HG02981 (cell line): ENCODE results near the gene CLMN.
"Not testable (repeated sequence)": the region's sequence is repeated elsewhere in the genome, so short reads cannot be mapped to it uniquely, and the experiment has no call there.

Source experiments
- ATAC-seq: cut with Tn5 transposase; IDR thresholded peaks from one replicate; pipeline ENCODE4 v1.9.1; 2021; ENCODE audit warnings: mild to moderate bottlenecking, moderate library complexity; ENCODE audit not compliant: unreplicated experiment

The CLMN gene

GRCh38 chr14:95201745-95202144, 118.0 kb downstream of the CLMN start:
- ATAC-seq = not testable (repeated sequence)

GRCh38 chr14:95200404-95200803, 119.3 kb downstream of the CLMN start:
- ATAC-seq = no peak

DNA sequence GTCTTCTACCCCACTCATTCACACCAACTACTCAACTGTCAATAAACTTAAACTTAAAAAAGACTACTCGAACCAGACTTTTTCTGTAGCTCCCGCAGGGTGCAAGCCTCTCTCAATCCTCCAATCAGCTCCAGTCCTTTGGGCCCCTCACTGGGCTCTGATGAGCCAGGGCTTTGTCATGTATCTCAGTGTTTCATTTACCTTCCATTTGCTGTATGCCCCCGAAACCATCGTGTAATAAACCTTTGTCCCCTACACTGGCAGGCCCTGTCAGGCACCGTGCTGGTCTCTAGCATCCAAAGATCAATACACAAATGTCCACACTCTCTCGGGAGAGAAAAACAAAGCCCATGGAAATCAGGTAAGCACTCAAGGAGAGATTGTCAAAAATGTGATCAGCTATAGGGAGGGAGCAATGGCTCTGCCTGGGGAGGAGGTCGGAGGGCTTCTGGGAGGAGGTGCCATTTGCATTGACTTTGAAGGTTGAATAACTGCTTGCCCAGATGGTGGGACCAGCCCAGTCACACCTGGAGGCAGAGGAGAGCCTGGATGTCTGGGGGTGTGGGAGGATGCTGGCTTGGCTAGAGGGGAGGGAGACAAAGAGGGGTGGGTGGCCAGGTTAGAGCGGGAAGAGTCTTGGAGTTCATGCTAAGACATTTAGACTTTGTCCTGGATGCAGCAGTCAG, 120.3 kb downstream of the CLMN start:
- no peak for ATAC-seq

GRCh38 chr14:95198320-95198719, 121.4 kb downstream of the CLMN start:
- ATAC-seq = no peak

GRCh38 chr14:95197551-95197950, 122.2 kb downstream of the CLMN start:
- ATAC-seq = no peak

GRCh38 chr14:95196826-95197545, 122.7 kb downstream of the CLMN start:
- ATAC-seq = no peak

DNA sequence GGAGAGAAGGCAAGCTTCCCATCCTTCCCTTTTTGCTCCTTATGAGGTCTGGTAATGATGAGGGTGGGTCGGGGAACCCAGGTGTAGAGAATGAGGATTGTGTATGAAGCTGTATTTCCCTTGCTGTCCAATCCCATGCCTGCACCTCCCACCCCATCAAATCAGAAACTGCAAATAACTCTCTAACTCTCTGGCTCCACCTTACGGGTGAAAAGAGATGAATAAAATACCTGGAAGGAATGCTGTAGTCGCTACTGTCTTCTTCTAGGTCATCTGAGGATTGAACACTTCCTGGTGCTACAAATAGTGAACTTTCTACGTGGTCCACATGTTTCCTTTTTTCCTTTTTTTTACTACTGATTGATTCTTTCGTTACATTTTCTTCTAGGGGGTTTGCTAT, 123.4 kb downstream of the CLMN start:
- no peak for ATAC-seq

DNA sequence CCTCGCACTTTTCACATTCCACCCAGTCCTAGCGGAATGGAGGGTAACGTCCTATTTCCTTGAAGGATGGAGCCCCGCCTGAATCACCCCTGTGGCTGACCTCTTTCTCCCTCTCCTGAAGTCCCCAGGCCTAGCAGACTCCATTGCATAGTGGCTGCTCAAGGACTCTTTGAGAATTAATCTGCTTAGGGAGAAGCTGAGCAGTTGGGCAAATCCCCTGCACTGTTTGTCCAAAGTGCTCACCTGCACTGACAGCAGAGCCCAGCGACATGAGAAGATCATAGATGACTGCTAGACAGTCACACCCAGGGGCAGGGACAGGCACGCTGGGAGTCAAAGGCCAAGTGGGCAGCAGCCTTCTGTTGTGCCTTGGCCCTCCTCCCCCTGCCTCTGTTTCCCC, 124.7 kb downstream of the CLMN start:
- ATAC-seq = no peak

- no peak for ATAC-seq
These were observed 126.6 kb downstream of the CLMN start for GRCh38 chr14:95193081-95193480.

- ATAC-seq = no peak
These were observed 127.4 kb downstream of the CLMN start for GRCh38 chr14:95192311-95192710.

DNA sequence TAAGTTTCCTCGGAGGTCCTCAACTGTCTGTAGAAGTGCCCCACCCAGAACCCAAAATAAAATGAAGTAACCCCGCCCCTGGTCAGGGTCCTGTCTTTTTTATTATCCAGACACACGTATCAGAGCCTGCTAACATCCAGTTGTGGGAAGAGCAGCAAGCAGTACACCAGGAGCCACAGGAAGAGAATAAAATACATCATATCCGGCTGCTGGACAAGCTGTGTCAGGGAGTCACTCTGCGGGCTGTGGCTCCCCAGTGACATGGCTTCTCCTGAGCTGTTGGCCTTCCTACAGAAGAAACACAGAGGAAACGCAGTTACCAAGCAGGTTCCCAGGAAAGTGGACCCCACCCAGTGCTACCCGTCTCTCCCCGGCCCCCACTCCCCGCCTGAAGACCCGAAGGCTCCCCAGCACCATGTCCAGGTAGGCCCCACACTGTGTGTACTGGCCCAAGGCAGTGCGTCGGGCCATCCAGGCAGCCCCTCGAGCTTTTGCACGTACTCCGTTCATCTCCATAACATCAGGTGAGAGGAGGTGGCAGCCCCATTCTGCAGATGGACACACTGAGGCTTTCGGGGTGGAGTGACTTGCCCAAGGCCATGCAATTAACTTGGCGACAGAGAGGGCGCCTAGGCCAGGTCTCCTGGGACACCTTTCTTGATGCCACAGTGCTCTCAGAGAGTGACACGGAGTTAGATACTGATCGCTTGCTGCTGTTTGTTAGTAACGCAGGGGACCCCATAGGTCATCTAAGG, 128.1 kb downstream of the CLMN start:
- ATAC-seq = no peak

- no peak for ATAC-seq
These were observed 128.9 kb downstream of the CLMN start for GRCh38 chr14:95190857-95191256.

GRCh38 chr14:95190346-95190840, 129.3 kb downstream of the CLMN start:
- ATAC-seq = no peak

GRCh38 chr14:95189367-95190132, 130.2 kb downstream of the CLMN start:
- ATAC-seq = no peak

- ATAC-seq = no peak
These were observed 131.3 kb downstream of the CLMN start for GRCh38 chr14:95188380-95188779.

- ATAC-seq = no peak
These were observed 133.8 kb downstream of the CLMN start for GRCh38 chr14:95185767-95186392.

DNA sequence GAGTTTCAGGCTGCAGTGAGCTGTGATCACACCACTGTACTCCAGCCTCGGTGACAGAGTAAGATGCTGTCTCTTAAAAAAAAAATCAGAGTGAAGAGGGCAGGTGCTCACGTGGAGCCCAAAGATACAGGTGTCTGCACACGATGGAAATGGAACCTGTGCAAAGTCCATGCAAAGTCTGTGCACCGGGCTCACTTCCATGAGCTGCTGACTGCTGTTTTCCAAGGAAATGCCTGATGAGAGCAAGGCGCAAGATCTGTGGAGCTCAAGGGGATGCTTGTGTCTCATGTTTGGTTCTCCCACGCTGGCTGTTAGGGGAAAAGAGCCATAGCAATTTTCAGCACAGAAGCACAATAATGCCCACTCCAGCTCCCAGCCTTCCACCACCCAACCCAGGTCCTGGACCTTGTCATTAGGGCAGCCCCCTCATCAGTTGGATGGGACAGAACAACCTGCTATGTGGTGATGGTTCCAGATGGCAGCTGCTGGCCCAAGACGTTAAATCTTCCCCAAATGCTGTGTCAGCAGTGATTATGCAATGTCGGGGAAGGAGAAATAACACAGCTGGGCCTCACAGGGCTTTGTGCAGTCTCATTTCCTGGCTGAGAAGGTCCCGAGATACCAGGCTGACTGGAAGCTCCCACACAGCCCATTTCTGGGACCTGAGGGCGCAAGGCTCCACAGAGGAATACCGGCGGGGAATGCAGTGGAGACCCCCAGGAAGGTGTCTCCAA, 134.5 kb downstream of the CLMN start:
- no peak for ATAC-seq

DNA sequence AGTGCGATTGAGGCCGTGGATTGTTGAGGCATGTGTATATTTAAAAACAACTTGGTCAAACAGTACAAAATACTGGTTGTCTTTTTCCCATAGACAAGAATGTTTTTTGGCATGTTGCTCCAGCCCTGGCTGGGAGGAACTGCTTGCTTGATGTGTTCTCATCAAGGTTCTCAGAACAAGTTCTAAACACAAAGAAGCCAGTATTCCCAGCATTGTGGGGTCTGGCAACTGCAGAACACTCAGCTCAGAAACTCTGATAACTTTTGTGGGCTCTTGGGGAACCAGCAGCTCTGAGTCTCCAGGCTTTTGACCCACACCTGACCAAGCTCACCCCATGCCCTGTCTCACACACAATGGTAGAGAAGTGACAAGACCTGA, 135.3 kb downstream of the CLMN start:
- ATAC-seq = no peak

- no peak for ATAC-seq
These were observed 135.9 kb downstream of the CLMN start for GRCh38 chr14:95183532-95184412.
